Endodermal cell (in vitro differentiated cells): Measurements from ENCODE around the gene TSNAX. TPM values are rescaled to one million over a fixed set of nuclear protein-coding genes. Genes with fewer than 3 reads are reported as not detected.

Experiments
- DNase-seq: peaks from one replicate; pipeline ENCODE4 v3.0.0-alpha.2; 2017
- H3K27ac ChIP-seq: 2 replicates; pipeline ENCODE4 v1.5.1; 2013; ENCODE audit warnings: mild to moderate bottlenecking, low read depth, low read length, moderate library complexity
- H3K27me3 ChIP-seq: 2 replicates; pipeline ENCODE4 v1.6.1; 2013; ENCODE audit warnings: mild to moderate bottlenecking, low read length, moderate library complexity; ENCODE audit not compliant: insufficient read depth, control insufficient read depth, poor library complexity, severe bottlenecking
- H3K36me3 ChIP-seq: 2 replicates; pipeline ENCODE4 v1.7.0; 2013; ENCODE audit warnings: mild to moderate bottlenecking, low read length, moderate library complexity; ENCODE audit not compliant: control insufficient read depth, insufficient read depth
- H3K4me1 ChIP-seq: one replicate; pipeline ENCODE4 v1.7.0; 2013; ENCODE audit warnings: low read length; ENCODE audit not compliant: control insufficient read depth, insufficient read depth
- H3K4me3 ChIP-seq: 2 replicates; pipeline ENCODE4 v1.5.1; 2013; ENCODE audit warnings: mild to moderate bottlenecking, low read length, moderate library complexity
- H3K9ac ChIP-seq: 2 replicates; pipeline ENCODE4 v1.6.1; 2013; ENCODE audit warnings: mild to moderate bottlenecking, low read length, moderate library complexity; ENCODE audit not compliant: poor library complexity, severe bottlenecking; ENCODE audit errors: extremely low read depth
- H3K9me3 ChIP-seq: 2 replicates; pipeline ENCODE4 v1.6.1; 2013; ENCODE audit warnings: mild to moderate bottlenecking, low read length, moderate library complexity; ENCODE audit not compliant: control insufficient read depth
- H3K27ac Mint-ChIP-seq: 2 replicates; pipeline ENCODE4 v1.8.0; 2020; ENCODE audit warnings: mixed read lengths
- H3K27me3 Mint-ChIP-seq: 2 replicates; pipeline ENCODE4 v1.8.0; 2021; ENCODE audit warnings: mild to moderate bottlenecking, mixed read lengths; ENCODE audit not compliant: insufficient read depth
- H3K36me3 Mint-ChIP-seq: 2 replicates; pipeline ENCODE4 v1.8.0; 2020; ENCODE audit warnings: low read depth, mixed read lengths
- H3K4me1 Mint-ChIP-seq: 2 replicates; pipeline ENCODE4 v1.8.0; 2020; ENCODE audit warnings: mixed read lengths
- H3K4me3 Mint-ChIP-seq: 2 replicates; pipeline ENCODE4 v1.8.0; 2020; ENCODE audit warnings: mild to moderate bottlenecking, moderate library complexity, mixed read lengths
- H3K9me3 Mint-ChIP-seq: 2 replicates; pipeline ENCODE4 v1.8.0; 2020; ENCODE audit warnings: mild to moderate bottlenecking, mixed read lengths
- CTCF ChIP-seq: fragments of 200-600 bp; sonication (generic); conservative IDR thresholded peaks from 2 replicates; pipeline ENCODE4 v1.5.0; 2021; ENCODE audit warnings: antibody characterized with exemption, mild to moderate bottlenecking
- WGBS, 2 experiments: methylation state at CpG; one replicate each; pipeline versions ENCODE4 v1.1.5 to v1.1.7; 2013; ENCODE audit warnings: missing lambda C conversion rate in 2 of 2, mixed read lengths in 1 of 2; ENCODE audit not compliant: insufficient coverage in 1 of 2, insufficient read length in 1 of 2; 5-methylcytosine and 5-hydroxymethylcytosine counted together
- total RNA-seq, 2 donors: library from RNA; stranded (reverse); fragmentation: NEBNext Ultra II Directional in 1 of 2; extraction: Animal tissue kit (Norgen Biotek cat#: 25700) in 1 of 2; gene quantifications; 2 replicates in 1 of 2; 3 replicates in 1 of 2; pipeline ENCODE4 v1.2.1, GENCODE V29; 2021

Gene TSNAX
- total RNA-seq, 2 donors from 2014 or later, result 38.3 to 45.6 TPM

GRCh38 chr1:231518485-231519034, 9.9 kb upstream of the TSNAX start:
- Histone ChIP-seq H3K27me3 (peaks cover 69% of the 10 kb centered on the region), H3K4me3 (no peak overlapping the region), H3K9me3 (no peaks in the 10 kb centered on the region), H3K9ac (no peak overlapping the region), H3K27ac (no peak overlapping the region), H3K36me3 (no peaks in the 10 kb centered on the region), H3K4me1 (no peaks in the 10 kb centered on the region)
- Mint-ChIP-seq H3K27me3 (peaks cover 16% of the 10 kb centered on the region), H3K27ac (no peak overlapping the region), H3K4me3 (no peak overlapping the region), H3K4me1 (no peaks in the 10 kb centered on the region), H3K9me3 (no peaks in the 10 kb centered on the region), H3K36me3 (no peaks in the 10 kb centered on the region)
- TF ChIP-seq CTCF, result no peak
- DNase-seq, result no peak
- 50 to 82% methylated on average over 1 to 5 of the region's 5 CpGs for WGBS, 2 experiments

GRCh38 chr1:231519166-231519565, 9.3 kb upstream of the TSNAX start:
- no peak overlapping the region for H3K4me3 ChIP-seq
- no peaks in the 10 kb centered on the region for H3K36me3 Mint-ChIP-seq
- peaks cover 75% of the 10 kb centered on the region for H3K27me3 ChIP-seq
- WGBS, 2 experiments, result 93% methylated on average over 1 of the region's 2 CpGs; no CpG with 5 or more reads in 1 of the 2 experiments
- no peak overlapping the region for H3K27ac Mint-ChIP-seq
- H3K27me3 Mint-ChIP-seq, result peaks cover 16% of the 10 kb centered on the region
- H3K9ac ChIP-seq, result no peak overlapping the region
- TF ChIP-seq CTCF, result no peak
- H3K27ac ChIP-seq, result no peak overlapping the region
- no peaks in the 10 kb centered on the region for H3K9me3 Mint-ChIP-seq
- H3K36me3 ChIP-seq, result no peaks in the 10 kb centered on the region
- H3K4me3 Mint-ChIP-seq, result no peak overlapping the region
- no peaks in the 10 kb centered on the region for H3K9me3 ChIP-seq
- H3K4me1 Mint-ChIP-seq, result no peaks in the 10 kb centered on the region
- no peak for DNase-seq
- H3K4me1 ChIP-seq, result no peaks in the 10 kb centered on the region

GRCh38 chr1:231522038-231522437, 6.4 kb upstream of the TSNAX start:
- DNase-seq, result no peak
- H3K9me3 ChIP-seq, result no peaks in the 10 kb centered on the region
- no peak overlapping the region for H3K4me3 ChIP-seq
- H3K36me3 ChIP-seq, result no peaks in the 10 kb centered on the region
- Mint-ChIP-seq H3K4me3 (no peak overlapping the region), H3K36me3 (no peaks in the 10 kb centered on the region), H3K27ac (no peak overlapping the region), H3K9me3 (no peaks in the 10 kb centered on the region), H3K4me1 (peaks cover 5% of the 10 kb centered on the region), H3K27me3 (peaks cover 10% of the 10 kb centered on the region)
- H3K27me3 ChIP-seq, result peaks cover 59% of the 10 kb centered on the region
- no peak for TF ChIP-seq CTCF
- no peak overlapping the region for H3K27ac ChIP-seq
- H3K9ac ChIP-seq, result no peak overlapping the region
- H3K4me1 ChIP-seq, result no peaks in the 10 kb centered on the region
- 90 to 92% methylated on average over 1 of the region's 1 CpG for WGBS, 2 experiments
